CD4-positive, CD25-positive, alpha-beta regulatory T cell (primary cell): ENCODE measurements around the gene FLYWCH2. TPM values are rescaled to one million over a fixed set of nuclear protein-coding genes. Genes with fewer than 3 reads are reported as not detected.
A peak's percentile ranks its signal among the peaks of the same experiment; 100 is the strongest.

Experiments used
- ATAC-seq, 2 donors: fragments of 150-1000 bp; cut with Tn5 transposase; one replicate each; pipeline ENCODE4 v1.10.0; 2021; ENCODE audit warnings: low read depth in 2 of 2, moderate number of reproducible peaks in 2 of 2, moderate library complexity in 1 of 2
- DNase-seq, 3 donors: peaks; one replicate each; pipeline versions ENCODE4 v3.0.0 to v3.0.0-alpha.2; 2012 to 2022; ENCODE audit warnings: mixed read lengths in 1 of 3
- H3K27ac ChIP-seq: one replicate; pipeline ENCODE4 v1.7.0; 2013; ENCODE audit warnings: mild to moderate bottlenecking, low read length; ENCODE audit not compliant: insufficient read depth, poor library complexity, severe bottlenecking
- H3K27me3 ChIP-seq: one replicate; pipeline ENCODE4 v1.7.0; 2013; ENCODE audit warnings: low read length; ENCODE audit not compliant: control insufficient read depth, insufficient read depth
- H3K36me3 ChIP-seq: one replicate; pipeline ENCODE4 v1.7.0; 2013; ENCODE audit warnings: mild to moderate bottlenecking, low read length, moderate library complexity; ENCODE audit not compliant: control insufficient read depth, insufficient read depth
- H3K4me1 ChIP-seq: 2 replicates; pipeline ENCODE4 v1.7.0; 2013; ENCODE audit warnings: mild to moderate bottlenecking, low read length; ENCODE audit not compliant: insufficient read depth, control insufficient read depth, poor library complexity, severe bottlenecking
- H3K4me3 ChIP-seq: one replicate; pipeline ENCODE4 v1.7.0; 2013; ENCODE audit warnings: low read depth, mild to moderate bottlenecking, low read length, moderate library complexity
- H3K9me3 ChIP-seq, 2 experiments: 1 replicate in 1 of 2; 2 replicates in 1 of 2; pipeline ENCODE4 v1.7.0; 2013; ENCODE audit warnings: low read length in 2 of 2, mild to moderate bottlenecking in 1 of 2, moderate library complexity in 1 of 2; ENCODE audit not compliant: control insufficient read depth in 2 of 2
- H3K27ac Mint-ChIP-seq, 3 donors: one replicate each; pipeline ENCODE4 v1.8.0; 2020 to 2022; ENCODE audit warnings: mild to moderate bottlenecking in 3 of 3, mixed read lengths in 3 of 3, moderate library complexity in 2 of 3
- H3K27me3 Mint-ChIP-seq: one replicate; pipeline ENCODE4 v1.8.0; 2022; ENCODE audit warnings: mild to moderate bottlenecking, mixed read lengths
- H3K36me3 Mint-ChIP-seq: one replicate; pipeline ENCODE4 v1.8.0; 2020; ENCODE audit warnings: mixed read lengths
- H3K4me1 Mint-ChIP-seq, 4 donors: one replicate each; pipeline ENCODE4 v1.8.0; 2020 to 2022; ENCODE audit warnings: mixed read lengths in 4 of 4, mild to moderate bottlenecking in 1 of 4
- H3K4me3 Mint-ChIP-seq, 4 donors: one replicate each; pipeline ENCODE4 v1.8.0; 2020 to 2022; ENCODE audit warnings: mild to moderate bottlenecking in 4 of 4, mixed read lengths in 4 of 4, moderate library complexity in 3 of 4
- H3K9me3 Mint-ChIP-seq, 7 donors: one replicate each; pipeline ENCODE4 v1.8.0; 2020 to 2022; ENCODE audit warnings: mixed read lengths in 7 of 7, mild to moderate bottlenecking in 3 of 7, moderate library complexity in 2 of 7
- polyA plus RNA-seq, 4 donors: library from polyadenylated mRNA; unstranded; fragments of 300-500 nt; fragmentation: Illumina TruSeq; gene quantifications; one replicate each; pipeline ENCODE4 v1.2.3, GENCODE V29; 2021
- total RNA-seq: library from RNA; stranded (reverse); gene quantifications from one replicate; pipeline ENCODE4 v1.2.3, GENCODE V29; 2022

FLYWCH2 gene
- total and polyA plus RNA-seq, 5 donors from 2014 or later = 12.8 to 27.1 (median 17.8) TPM

- no peak for DNase-seq
- Mint-ChIP-seq H3K4me1 (no peaks in the 10 kb centered on the region), H3K36me3 (no peaks in the 10 kb centered on the region)
Observed at GRCh38 chr16:2897110-2897509, 14.1 kb downstream of the FLYWCH2 start.

GRCh38 chr16:2898831-2899563, 16.0 kb downstream of the FLYWCH2 start:
- Histone ChIP-seq H3K4me1 (peaks cover 4% of the 10 kb centered on the region), H3K27ac (no peak overlapping the region), H3K36me3 (peaks cover 3% of the 10 kb centered on the region), H3K9me3 (no peaks in the 10 kb centered on the region), H3K27me3 (no peaks in the 10 kb centered on the region), H3K4me3 (no peak overlapping the region)
- no peak overlapping the region for H3K4me3 Mint-ChIP-seq
- no peaks in the 10 kb centered on the region for H3K36me3 Mint-ChIP-seq
- peaks cover 0 to 3% (median 3%) of the 10 kb centered on the region in 4 donors for H3K4me1 Mint-ChIP-seq
- no peaks in the 10 kb centered on the region for H3K9me3 Mint-ChIP-seq
- DNase-seq (no peak), ATAC-seq (no peak)
- H3K27me3 Mint-ChIP-seq = no peaks in the 10 kb centered on the region
- no peak overlapping the region for H3K27ac Mint-ChIP-seq

More at GRCh38 chr16:2897110-2897509, 14.1 kb downstream of the FLYWCH2 start:
- no peaks in the 10 kb centered on the region for H3K9me3 Mint-ChIP-seq
- Histone ChIP-seq H3K36me3 (peaks cover 3% of the 10 kb centered on the region), H3K27me3 (no peaks in the 10 kb centered on the region), H3K27ac (no peak overlapping the region), H3K9me3 (no peaks in the 10 kb centered on the region), H3K4me3 (no peak overlapping the region), H3K4me1 (no peaks in the 10 kb centered on the region)
- H3K27me3 Mint-ChIP-seq = no peaks in the 10 kb centered on the region
- no peak overlapping the region for H3K27ac Mint-ChIP-seq
- no peak overlapping the region for H3K4me3 Mint-ChIP-seq
- ATAC-seq = peak; percentile 30 to 41

- ATAC-seq (no peak), DNase-seq (no peak)
- Mint-ChIP-seq H3K27ac (no peak overlapping the region), H3K9me3 (no peaks in the 10 kb centered on the region), H3K4me1 (peaks cover 0 to 7% (median 6%) of the 10 kb centered on the region in 4 donors), H3K36me3 (no peaks in the 10 kb centered on the region), H3K4me3 (no peak overlapping the region), H3K27me3 (no peaks in the 10 kb centered on the region)
- peaks cover 8% of the 10 kb centered on the region for H3K4me1 ChIP-seq
- H3K27me3 ChIP-seq = no peaks in the 10 kb centered on the region
- H3K36me3 ChIP-seq = peaks cover 3% of the 10 kb centered on the region
- H3K9me3 ChIP-seq = no peaks in the 10 kb centered on the region
- H3K27ac ChIP-seq = no peak overlapping the region
- no peak overlapping the region for H3K4me3 ChIP-seq
Observed at GRCh38 chr16:2899564-2900072, 16.6 kb downstream of the FLYWCH2 start.

GRCh38 chr16:2900526-2901075, 17.6 kb downstream of the FLYWCH2 start:
- H3K27ac Mint-ChIP-seq = no peak overlapping the region
- no peak overlapping the region for H3K4me3 ChIP-seq
- H3K27me3 ChIP-seq = no peaks in the 10 kb centered on the region
- ATAC-seq (no peak), DNase-seq (no peak)
- H3K4me1 ChIP-seq = peaks cover 16% of the 10 kb centered on the region
- H3K9me3 ChIP-seq = no peaks in the 10 kb centered on the region
- H3K4me3 Mint-ChIP-seq = peak overlapping the region in 1 of 4 donors; percentile 32
- no peaks in the 10 kb centered on the region for H3K9me3 Mint-ChIP-seq
- H3K36me3 ChIP-seq = peaks cover 3% of the 10 kb centered on the region
- no peaks in the 10 kb centered on the region for H3K36me3 Mint-ChIP-seq
- H3K27ac ChIP-seq = no peak overlapping the region
- no peaks in the 10 kb centered on the region for H3K27me3 Mint-ChIP-seq
- H3K4me1 Mint-ChIP-seq = peaks cover 0 to 8% (median 7%) of the 10 kb centered on the region in 4 donors

- Mint-ChIP-seq H3K4me1 (peaks cover 0 to 28% (median 20%) of the 10 kb centered on the region in 4 donors), H3K4me3 (peak overlapping the region in 2 of 4 donors; percentile 32 to 46), H3K36me3 (no peaks in the 10 kb centered on the region), H3K27me3 (peaks cover 7% of the 10 kb centered on the region), H3K27ac (peak overlapping the region in 1 of 3 donors; percentile 71), H3K9me3 (no peaks in the 10 kb centered on the region)
- Histone ChIP-seq H3K9me3 (no peaks in the 10 kb centered on the region), H3K4me1 (peaks cover 28% of the 10 kb centered on the region), H3K27ac (no peak overlapping the region), H3K4me3 (no peak overlapping the region), H3K27me3 (no peaks in the 10 kb centered on the region), H3K36me3 (no peaks in the 10 kb centered on the region)
- no peak for DNase-seq
- ATAC-seq = no peak
Observed at GRCh38 chr16:2902337-2903130, 19.5 kb downstream of the FLYWCH2 start.

GRCh38 chr16:2904100-2904921, 21.3 kb downstream of the FLYWCH2 start:
- Mint-ChIP-seq H3K4me3 (peak overlapping the region; percentile 91 to 98 (median 94)), H3K36me3 (no peaks in the 10 kb centered on the region), H3K4me1 (peaks cover 0 to 29% (median 21%) of the 10 kb centered on the region in 4 donors), H3K27me3 (peaks cover 7% of the 10 kb centered on the region), H3K9me3 (no peaks in the 10 kb centered on the region), H3K27ac (peak overlapping the region; percentile 82 to 83 (median 83))
- Histone ChIP-seq H3K36me3 (no peaks in the 10 kb centered on the region), H3K27me3 (no peaks in the 10 kb centered on the region), H3K4me3 (peak overlapping the region; percentile 74), H3K4me1 (peaks cover 28% of the 10 kb centered on the region), H3K9me3 (no peaks in the 10 kb centered on the region), H3K27ac (peak overlapping the region; percentile 61)
- ATAC-seq = peak; percentile 65 to 66
- peak; percentile 70 to 86 (median 79) for DNase-seq

- ATAC-seq (no peak), DNase-seq (no peak)
- H3K27me3 Mint-ChIP-seq = peaks cover 7% of the 10 kb centered on the region
- Histone ChIP-seq H3K36me3 (no peaks in the 10 kb centered on the region), H3K9me3 (no peaks in the 10 kb centered on the region), H3K27me3 (no peaks in the 10 kb centered on the region), H3K4me1 (peaks cover 28% of the 10 kb centered on the region), H3K27ac (peak overlapping the region; percentile 61), H3K4me3 (peak overlapping the region; percentile 74)
- H3K36me3 Mint-ChIP-seq = no peaks in the 10 kb centered on the region
- no peaks in the 10 kb centered on the region for H3K9me3 Mint-ChIP-seq
- peak overlapping the region in 2 of 3 donors; percentile 82 to 83 for H3K27ac Mint-ChIP-seq
- peaks cover 0 to 29% (median 21%) of the 10 kb centered on the region in 4 donors for H3K4me1 Mint-ChIP-seq
- peak overlapping the region; percentile 91 to 98 (median 94) for H3K4me3 Mint-ChIP-seq
Observed at GRCh38 chr16:2904922-2905240, 21.9 kb downstream of the FLYWCH2 start.
